Lower lobe of right lung (tissue), 2 donors: ENCODE results near the gene ARHGAP24. TPM values are rescaled to one million over a fixed set of nuclear protein-coding genes. Genes with fewer than 3 reads are reported as not detected.
"Not testable (repeated sequence)": the region's sequence is repeated elsewhere in the genome, so short reads cannot be mapped to it uniquely, and the experiment has no call there.

Experiments
- ATAC-seq, 2 donors: fragments of 200-7000 bp; cut with Tn5 transposase; one replicate each; pipeline ENCODE4 v1.9.1; 2020 to 2022; ENCODE audit warnings: mild to moderate bottlenecking in 2 of 2, moderate library complexity in 2 of 2
- DNase-seq: peaks from one replicate; pipeline ENCODE4 v3.0.0-alpha.2; 2020
- H3K27ac ChIP-seq: fragments of 200-600 bp; one replicate; pipeline ENCODE4 v1.8.0; 2022
- H3K27me3 ChIP-seq: fragments of 200-600 bp; one replicate; pipeline ENCODE4 v1.8.0; 2022; ENCODE audit warnings: low read depth
- H3K36me3 ChIP-seq: fragments of 200-600 bp; one replicate; pipeline ENCODE4 v1.8.0; 2022; ENCODE audit warnings: mild to moderate bottlenecking
- H3K4me1 ChIP-seq: fragments of 200-600 bp; one replicate; pipeline ENCODE4 v1.8.0; 2022
- H3K4me3 ChIP-seq: fragments of 200-600 bp; one replicate; pipeline ENCODE4 v1.8.0; 2022; ENCODE audit warnings: mild to moderate bottlenecking
- H3K9me3 ChIP-seq: fragments of 200-600 bp; one replicate; pipeline ENCODE4 v1.8.0; 2022
- CTCF ChIP-seq: fragments of 200-600 bp; IDR thresholded peaks from one replicate; pipeline ENCODE4 v1.8.0; 2022; ENCODE audit warnings: antibody characterized with exemption, mild to moderate bottlenecking
- intact Hi-C: fragments of 100-400 bp; cut with DNase I; formaldehyde crosslinking; loops from one replicate; pipeline ENCODE4 v1.11.0; 2022
- total RNA-seq: library from RNA; stranded (reverse); fragmentation: NEBNext Ultra II Directional; extraction: Animal tissue kit (Norgen Biotek cat#: 25700); gene quantifications from one replicate; pipeline ENCODE4 v1.2.1, GENCODE V29; 2021
- donor health status: DM: no; HTN: yes; CAD: no; lungs with severe emphysema.

The ARHGAP24 gene
- total RNA-seq, 1 donor from 2014 or later = 28.7 TPM

GRCh38 chr4:85956293-85956945 is 481.5 kb downstream of the ARHGAP24 start:
- intact Hi-C loops = no loop called here
- no peaks in the 10 kb centered on the region for H3K27me3 ChIP-seq
- H3K4me1 ChIP-seq = peaks cover 6% of the 10 kb centered on the region
- no peak overlapping the region for H3K4me3 ChIP-seq
- DNase-seq = no peak
- no peak for TF ChIP-seq CTCF
- no peak for ATAC-seq
- no peak overlapping the region for H3K27ac ChIP-seq
- H3K9me3 ChIP-seq = no peaks in the 10 kb centered on the region
- no peaks in the 10 kb centered on the region for H3K36me3 ChIP-seq

GRCh38 chr4:85961887-85962286 is 486.9 kb downstream of the ARHGAP24 start:
- TF ChIP-seq CTCF = no peak

GRCh38 chr4:85963231-85963630 is 488.3 kb downstream of the ARHGAP24 start:
- Histone ChIP-seq H3K27ac (no peak overlapping the region), H3K9me3 (no peaks in the 10 kb centered on the region), H3K4me3 (no peak overlapping the region), H3K4me1 (no peaks in the 10 kb centered on the region), H3K36me3 (no peaks in the 10 kb centered on the region), H3K27me3 (no peaks in the 10 kb centered on the region)
- intact Hi-C loops = no loop called here
- ATAC-seq (no peak), DNase-seq (no peak)
- TF ChIP-seq CTCF = no peak

More at GRCh38 chr4:85961887-85962286, 486.9 kb downstream of the ARHGAP24 start:
- Histone ChIP-seq H3K9me3 (no peaks in the 10 kb centered on the region), H3K27me3 (no peaks in the 10 kb centered on the region), H3K4me1 (no peaks in the 10 kb centered on the region), H3K36me3 (no peaks in the 10 kb centered on the region), H3K4me3 (no peak overlapping the region), H3K27ac (no peak overlapping the region)
- no peak for ATAC-seq
- intact Hi-C loops = no loop called here
- DNase-seq = no peak

- ATAC-seq (no peak), DNase-seq (no peak)
- no peak for TF ChIP-seq CTCF
- H3K27ac ChIP-seq = no peak overlapping the region
- no peaks in the 10 kb centered on the region for H3K9me3 ChIP-seq
- intact Hi-C loops = no loop called here
- H3K4me1 ChIP-seq = peaks cover 6% of the 10 kb centered on the region
- H3K27me3 ChIP-seq = no peaks in the 10 kb centered on the region
- no peak overlapping the region for H3K4me3 ChIP-seq
- H3K36me3 ChIP-seq = no peaks in the 10 kb centered on the region
Measured at GRCh38 chr4:85964298-85964697, 489.3 kb downstream of the ARHGAP24 start.

- intact Hi-C loops, H3K4me1 ChIP-seq, H3K27ac ChIP-seq, H3K4me3 ChIP-seq, DNase-seq, ATAC-seq, H3K36me3 ChIP-seq, H3K27me3 ChIP-seq, H3K9me3 ChIP-seq: not testable (repeated sequence)
Measured at GRCh38 chr4:85965017-85965416, 490.1 kb downstream of the ARHGAP24 start.

- no peak for ATAC-seq
- H3K4me3 ChIP-seq = no peak overlapping the region
- H3K4me1 ChIP-seq = peaks cover 6% of the 10 kb centered on the region
- intact Hi-C loops = no loop called here
- no peak for DNase-seq
- H3K27ac ChIP-seq = no peak overlapping the region
- H3K9me3 ChIP-seq = no peaks in the 10 kb centered on the region
- TF ChIP-seq CTCF = no peak
- no peaks in the 10 kb centered on the region for H3K36me3 ChIP-seq
- no peaks in the 10 kb centered on the region for H3K27me3 ChIP-seq
Measured at GRCh38 chr4:85965529-85965928, 490.6 kb downstream of the ARHGAP24 start.
